Fibroblast of villous mesenchyme (primary cell): ENCODE results near the gene HESX1. TPM values are rescaled to one million over a fixed set of nuclear protein-coding genes. Genes with fewer than 3 reads are reported as not detected.

ENCODE experiments used
- DNase-seq: peaks from one replicate; pipeline ENCODE4 v3.0.0-alpha.2; 2010; ENCODE audit warnings: low read depth
- H3K4me3 ChIP-seq: 2 replicates; pipeline ENCODE4 v1.5.1; 2011; ENCODE audit warnings: low read depth, mild to moderate bottlenecking, low read length
- CTCF ChIP-seq: IDR thresholded peaks from 2 replicates; pipeline ENCODE4 v1.5.1; 2012; ENCODE audit warnings: low read depth, mild to moderate bottlenecking, low read length; ENCODE audit not compliant: insufficient read depth
- total RNA-seq: library from RNA; depleted of rRNA; stranded (reverse); fragments of >200 nt; gene quantifications from 2 replicates; pipeline ENCODE4 v1.2.3, GENCODE V29; 2012

HESX1 gene
- total RNA-seq, 1 donor, result not detected

GRCh38 chr3:57227204-57227929 is 27.6 kb upstream of the HESX1 start, which contains the start of gene APPL1:
Gene APPL1 (plus strand): TSS chr3:57227729. CDS start chr3:57227884, 155 bp downstream.
- H3K4me3 ChIP-seq, result peak within 1 kb of the TSS; percentile 85
- TF ChIP-seq CTCF, result no peak
- DNase-seq, result peak; percentile 89

GRCh38 chr3:57226176-57226575 is 26.4 kb upstream of the HESX1 start:
- no peak overlapping the region for H3K4me3 ChIP-seq
- no peak for TF ChIP-seq CTCF
- no peak for DNase-seq

GRCh38 chr3:57224856-57225255 is 25.1 kb upstream of the HESX1 start:
- DNase-seq, result no peak
- TF ChIP-seq CTCF, result no peak
- H3K4me3 ChIP-seq, result no peak overlapping the region

GRCh38 chr3:57221883-57222282 is 22.1 kb upstream of the HESX1 start:
- no peak overlapping the region for H3K4me3 ChIP-seq
- TF ChIP-seq CTCF, result peak; percentile 31
- DNase-seq, result peak; percentile 42

- no peak overlapping the region for H3K4me3 ChIP-seq
- TF ChIP-seq CTCF, result no peak
- no peak for DNase-seq
These were observed 6.6 kb upstream of the HESX1 start for GRCh38 chr3:57206423-57206822.

GRCh38 chr3:57194641-57195040 is 5.1 kb downstream of the HESX1 start:
- DNase-seq, result no peak
- H3K4me3 ChIP-seq, result no peak overlapping the region
- no peak for TF ChIP-seq CTCF

- TF ChIP-seq CTCF, result no peak
- no peak overlapping the region for H3K4me3 ChIP-seq
- no peak for DNase-seq
These were observed 7.8 kb downstream of the HESX1 start for GRCh38 chr3:57192028-57192427.
